Activated T-helper 1 cell treated with anti-CD3 and anti-CD28 coated beads, Interleukin-12 subunit alpha, Interleukin-12 subunit beta, Interleukin-2, Interleukin-4 antibody, amounts not matched to agents 30 ng/mL and 10 ng/mL and 1 ng/mL, durations not matched to agents 14 hours and 24 hours and 36 hours (primary cell): ENCODE measurements around the gene SLC25A17. TPM values are rescaled to one million over a fixed set of nuclear protein-coding genes. Genes with fewer than 3 reads are reported as not detected.
"Not testable (repeated sequence)": the region's sequence is repeated elsewhere in the genome, so short reads cannot be mapped to it uniquely, and the experiment has no call there.

Experiments
- DNase-seq: peaks from one replicate; pipeline ENCODE4 v3.0.0; 2021; ENCODE audit warnings: low spot score
- H3K27ac Mint-ChIP-seq: one replicate; pipeline ENCODE4 v1.8.0; 2021; ENCODE audit warnings: mild to moderate bottlenecking, mixed read lengths
- H3K27me3 Mint-ChIP-seq: one replicate; pipeline ENCODE4 v1.8.0; 2022; ENCODE audit warnings: mild to moderate bottlenecking, moderate library complexity, mixed read lengths; ENCODE audit not compliant: insufficient read depth
- H3K36me3 Mint-ChIP-seq: one replicate; pipeline ENCODE4 v1.8.0; 2021; ENCODE audit warnings: low read depth, mixed read lengths
- H3K4me1 Mint-ChIP-seq: one replicate; pipeline ENCODE4 v1.8.0; 2021; ENCODE audit warnings: low read depth, mixed read lengths
- H3K4me3 Mint-ChIP-seq: one replicate; pipeline ENCODE4 v1.8.0; 2021; ENCODE audit warnings: mild to moderate bottlenecking, moderate library complexity, mixed read lengths
- H3K9me3 Mint-ChIP-seq: one replicate; pipeline ENCODE4 v1.8.0; 2021; ENCODE audit warnings: mixed read lengths
- intact Hi-C: fragments of 100-400 bp; cut with micrococcal nuclease; formaldehyde crosslinking; loops from one replicate; pipeline ENCODE4 v1.15.1; 2024
- total RNA-seq: library from RNA; stranded (reverse); gene quantifications from 2 replicates; pipeline ENCODE4 v1.2.3, GENCODE V29; 2022

Gene SLC25A17
- total RNA-seq, 1 donor from 2014 or later = 34.0 TPM

DNA sequence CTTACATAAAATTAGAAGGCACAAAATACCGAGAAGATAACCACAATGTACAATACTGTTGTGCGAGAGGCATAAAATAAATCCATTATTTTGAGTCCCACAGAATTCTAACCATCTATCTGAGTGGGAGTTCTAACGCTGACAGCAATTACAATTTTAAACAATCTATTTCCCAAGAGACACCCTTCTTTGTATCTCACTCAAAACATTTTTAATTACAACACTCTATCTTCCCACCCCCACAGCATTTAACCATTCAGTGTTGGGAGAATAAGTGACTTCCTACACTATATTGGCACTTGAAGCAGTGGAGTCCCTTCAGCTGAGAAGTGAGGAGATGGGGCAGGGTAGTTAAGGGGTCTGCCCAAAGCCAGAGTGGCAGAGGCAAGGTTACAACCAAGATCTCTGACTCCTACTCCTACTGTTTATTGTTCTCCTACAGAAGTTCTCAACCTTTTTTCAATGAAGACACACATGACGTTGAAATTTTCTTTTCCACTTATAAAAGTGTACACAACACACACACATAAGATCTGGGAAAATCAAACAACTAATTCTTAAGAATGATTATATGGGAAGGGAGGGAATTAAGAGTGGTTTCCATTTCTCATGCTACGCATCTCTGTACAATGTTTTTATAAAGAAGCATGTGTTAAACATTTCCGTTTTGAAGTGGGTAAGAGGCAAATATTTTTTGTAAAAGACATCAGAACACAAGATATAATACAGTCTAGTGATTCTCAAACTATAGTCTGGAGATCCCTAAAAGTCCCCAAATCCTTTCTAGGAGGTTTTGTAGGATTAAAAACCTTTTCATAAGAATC lies 10.9 kb downstream of the SLC25A17 start:
- Mint-ChIP-seq H3K27me3 (no peaks in the 10 kb centered on the region), H3K36me3 (peaks cover 8% of the 10 kb centered on the region), H3K27ac (peak overlapping the region; percentile 9), H3K4me3 (no peak overlapping the region), H3K4me1 (peaks cover 11% of the 10 kb centered on the region), H3K9me3 (no peaks in the 10 kb centered on the region)
- no peak for DNase-seq
- intact Hi-C loops = no loop called here

GRCh38 chr22:40806711-40807110 lies 12.4 kb downstream of the SLC25A17 start:
- H3K27me3 Mint-ChIP-seq = no peaks in the 10 kb centered on the region
- no peak for DNase-seq
- intact Hi-C loops = no loop called here
- H3K4me3 Mint-ChIP-seq = no peak overlapping the region
- H3K9me3 Mint-ChIP-seq = no peaks in the 10 kb centered on the region
- peaks cover 4% of the 10 kb centered on the region for H3K36me3 Mint-ChIP-seq
- peaks cover 11% of the 10 kb centered on the region for H3K4me1 Mint-ChIP-seq
- no peak overlapping the region for H3K27ac Mint-ChIP-seq

DNA sequence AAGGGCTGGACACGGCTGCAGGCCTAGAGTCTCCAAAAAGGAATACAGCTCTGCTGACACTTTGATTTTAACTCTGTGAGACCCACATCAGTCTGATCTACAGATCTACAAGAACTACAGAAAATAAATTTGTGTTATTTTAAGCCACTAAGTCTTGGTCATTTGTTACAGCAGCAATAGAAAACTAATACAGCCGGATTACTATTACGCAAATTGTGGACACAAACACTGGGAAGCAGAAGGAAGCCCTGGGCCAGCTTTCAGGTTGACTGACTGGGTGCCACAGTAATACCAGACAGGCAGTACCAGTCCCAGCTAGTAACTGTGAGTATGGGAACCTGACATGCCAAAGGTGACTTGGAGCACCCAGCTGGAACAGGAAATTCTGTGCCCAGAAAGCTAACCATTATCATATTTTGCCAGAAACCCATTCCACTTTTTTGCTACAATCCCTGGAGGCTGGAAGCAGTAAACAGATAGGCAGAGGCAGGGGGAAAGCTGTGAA lies 13.4 kb downstream of the SLC25A17 start:
- intact Hi-C loops = no loop called here
- H3K36me3 Mint-ChIP-seq = peaks cover 4% of the 10 kb centered on the region
- H3K27me3 Mint-ChIP-seq = no peaks in the 10 kb centered on the region
- H3K4me1 Mint-ChIP-seq = peaks cover 11% of the 10 kb centered on the region
- H3K4me3 Mint-ChIP-seq = no peak overlapping the region
- H3K27ac Mint-ChIP-seq = no peak overlapping the region
- DNase-seq = no peak
- no peaks in the 10 kb centered on the region for H3K9me3 Mint-ChIP-seq

DNA sequence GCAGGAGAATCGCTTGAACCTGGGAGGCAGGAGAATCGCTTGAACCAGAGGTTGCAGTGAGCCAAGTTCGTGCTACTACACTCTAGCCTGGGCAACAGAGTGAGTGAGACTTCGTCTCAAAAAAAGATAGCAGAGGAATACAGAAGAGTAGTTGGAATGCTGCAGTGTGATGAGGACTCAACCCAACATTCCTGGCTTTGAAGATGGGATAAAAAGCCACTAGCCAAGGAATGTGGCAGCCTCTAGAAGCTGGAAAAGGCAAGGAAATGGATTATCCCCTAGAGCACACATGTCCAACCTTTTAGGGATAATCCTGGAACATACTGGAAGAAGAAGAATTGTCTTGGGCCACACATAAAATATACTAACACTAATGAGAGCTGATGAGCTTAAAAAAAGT lies 13.9 kb downstream of the SLC25A17 start:
- no peak overlapping the region for H3K4me3 Mint-ChIP-seq
- intact Hi-C loops = no loop called here
- no peak overlapping the region for H3K27ac Mint-ChIP-seq
- no peaks in the 10 kb centered on the region for H3K9me3 Mint-ChIP-seq
- peaks cover 11% of the 10 kb centered on the region for H3K4me1 Mint-ChIP-seq
- no peaks in the 10 kb centered on the region for H3K27me3 Mint-ChIP-seq
- DNase-seq = no peak
- H3K36me3 Mint-ChIP-seq = peaks cover 4% of the 10 kb centered on the region

GRCh38 chr22:40803321-40803720 lies 15.8 kb downstream of the SLC25A17 start:
- Mint-ChIP-seq H3K9me3 (no peaks in the 10 kb centered on the region), H3K36me3 (peaks cover 4% of the 10 kb centered on the region), H3K27me3 (no peaks in the 10 kb centered on the region), H3K4me1 (peaks cover 8% of the 10 kb centered on the region), H3K4me3 (no peak overlapping the region), H3K27ac (no peak overlapping the region)
- intact Hi-C loops = no loop called here
- DNase-seq = no peak

- DNase-seq = no peak
- Mint-ChIP-seq H3K9me3 (no peaks in the 10 kb centered on the region), H3K36me3 (peaks cover 6% of the 10 kb centered on the region), H3K4me1 (peaks cover 4% of the 10 kb centered on the region), H3K27ac (no peak overlapping the region), H3K27me3 (no peaks in the 10 kb centered on the region), H3K4me3 (no peak overlapping the region)
- intact Hi-C loops = no loop called here
Measured at GRCh38 chr22:40799008-40799407, 20.1 kb downstream of the SLC25A17 start.

DNA sequence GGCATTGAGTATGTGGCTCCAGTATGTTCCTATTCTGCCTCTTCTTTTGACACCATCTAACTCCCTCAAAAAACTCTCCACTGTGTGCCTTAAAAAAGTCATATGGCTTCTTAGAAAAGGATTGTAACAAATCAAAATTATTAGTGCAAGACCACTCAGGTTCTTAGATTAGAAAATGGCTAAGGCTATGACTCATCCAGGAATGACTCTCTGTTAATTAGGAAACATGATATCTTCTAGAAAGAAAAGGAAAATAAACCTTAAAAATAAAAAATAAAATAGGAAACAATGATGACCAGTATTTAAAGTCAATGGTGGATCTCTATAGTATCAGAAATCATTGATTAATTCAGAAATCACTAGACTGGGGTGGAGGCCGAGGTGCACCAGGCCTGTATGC lies 21.7 kb downstream of the SLC25A17 start:
- Mint-ChIP-seq H3K9me3 (no peaks in the 10 kb centered on the region), H3K27me3 (no peaks in the 10 kb centered on the region), H3K4me1 (peaks cover 4% of the 10 kb centered on the region), H3K4me3 (no peak overlapping the region), H3K27ac (no peak overlapping the region), H3K36me3 (peaks cover 17% of the 10 kb centered on the region)
- intact Hi-C loops = no loop called here
- DNase-seq = no peak

DNA sequence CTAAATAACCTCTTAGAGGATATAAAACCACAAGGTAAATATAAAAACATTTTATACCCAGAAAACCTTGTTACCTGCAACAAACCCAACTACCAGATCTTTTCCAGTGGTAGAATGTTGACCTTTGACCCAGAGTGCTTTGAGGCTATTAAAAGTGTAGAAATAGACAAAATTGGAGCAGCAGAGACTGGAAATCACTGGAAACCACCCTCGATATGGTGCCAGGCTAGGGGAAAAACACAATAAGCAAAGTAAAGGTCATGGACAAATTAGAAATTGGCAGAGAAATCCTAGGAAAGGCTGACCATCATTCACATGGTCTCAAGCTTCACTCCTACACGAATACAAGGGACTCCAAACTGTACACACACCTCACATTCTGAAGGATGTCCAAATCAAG lies 26.7 kb downstream of the SLC25A17 start:
- intact Hi-C loops = no loop called here
- no peaks in the 10 kb centered on the region for H3K9me3 Mint-ChIP-seq
- peaks cover 29% of the 10 kb centered on the region for H3K36me3 Mint-ChIP-seq
- no peaks in the 10 kb centered on the region for H3K27me3 Mint-ChIP-seq
- H3K4me1 Mint-ChIP-seq = peaks cover 5% of the 10 kb centered on the region
- DNase-seq = no peak
- no peak overlapping the region for H3K27ac Mint-ChIP-seq
- no peak overlapping the region for H3K4me3 Mint-ChIP-seq

DNA sequence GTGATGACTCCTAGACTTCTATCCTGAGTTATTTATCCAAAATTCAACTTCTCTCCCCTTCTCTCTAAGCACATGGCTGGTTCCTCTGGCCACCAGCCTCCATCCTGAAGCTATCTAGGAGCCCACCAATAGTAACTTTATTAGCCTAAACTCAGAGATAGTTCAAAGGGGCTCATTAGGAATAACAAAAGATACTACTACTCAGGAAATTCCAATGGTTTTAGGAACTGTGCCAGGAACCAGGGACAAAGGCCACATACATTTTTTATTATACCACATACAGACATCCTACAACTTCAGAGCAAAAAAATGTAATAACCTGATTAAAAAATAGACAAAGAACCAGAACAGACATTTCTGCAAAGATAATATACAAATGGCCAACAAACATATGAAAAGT lies 27.9 kb downstream of the SLC25A17 start:
- peaks cover 33% of the 10 kb centered on the region for H3K36me3 Mint-ChIP-seq
- no peak for DNase-seq
- no peak overlapping the region for H3K27ac Mint-ChIP-seq
- H3K9me3 Mint-ChIP-seq = no peaks in the 10 kb centered on the region
- H3K4me1 Mint-ChIP-seq = peaks cover 5% of the 10 kb centered on the region
- H3K4me3 Mint-ChIP-seq = no peak overlapping the region
- intact Hi-C loops = no loop called here
- H3K27me3 Mint-ChIP-seq = no peaks in the 10 kb centered on the region

DNA sequence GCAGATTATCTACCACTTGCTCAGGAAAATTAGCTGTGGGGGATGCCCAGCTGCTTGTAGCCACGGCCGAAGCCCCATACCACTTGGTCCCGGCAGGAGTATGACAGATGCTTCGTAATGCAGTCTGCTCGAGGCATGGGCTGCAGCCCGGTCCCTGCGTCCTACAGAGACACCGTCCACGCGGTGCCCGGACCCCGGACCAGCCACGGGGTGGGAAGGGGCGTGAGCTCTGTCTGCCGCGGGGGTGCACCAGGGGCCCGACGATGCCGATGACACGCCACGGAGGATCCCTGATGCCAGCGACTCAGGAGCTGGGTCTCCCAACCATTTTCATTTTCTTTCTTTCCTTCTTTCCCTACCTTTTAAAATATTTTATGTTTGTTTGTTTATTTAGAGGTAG lies 30.0 kb downstream of the SLC25A17 start:
- H3K27ac Mint-ChIP-seq = no peak overlapping the region
- H3K36me3 Mint-ChIP-seq = peaks cover 36% of the 10 kb centered on the region
- peaks cover 5% of the 10 kb centered on the region for H3K4me1 Mint-ChIP-seq
- DNase-seq = no peak
- no peak overlapping the region for H3K4me3 Mint-ChIP-seq
- intact Hi-C loops = no loop called here
- no peaks in the 10 kb centered on the region for H3K9me3 Mint-ChIP-seq
- no peaks in the 10 kb centered on the region for H3K27me3 Mint-ChIP-seq

- Mint-ChIP-seq H3K27me3 (no peaks in the 10 kb centered on the region), H3K4me1 (no peaks in the 10 kb centered on the region), H3K27ac (no peak overlapping the region), H3K36me3 (peaks cover 19% of the 10 kb centered on the region), H3K9me3 (no peaks in the 10 kb centered on the region), H3K4me3 (no peak overlapping the region)
- no peak for DNase-seq
- intact Hi-C loops = no loop called here
Measured at GRCh38 chr22:40782521-40782920, 36.6 kb downstream of the SLC25A17 start.

DNA sequence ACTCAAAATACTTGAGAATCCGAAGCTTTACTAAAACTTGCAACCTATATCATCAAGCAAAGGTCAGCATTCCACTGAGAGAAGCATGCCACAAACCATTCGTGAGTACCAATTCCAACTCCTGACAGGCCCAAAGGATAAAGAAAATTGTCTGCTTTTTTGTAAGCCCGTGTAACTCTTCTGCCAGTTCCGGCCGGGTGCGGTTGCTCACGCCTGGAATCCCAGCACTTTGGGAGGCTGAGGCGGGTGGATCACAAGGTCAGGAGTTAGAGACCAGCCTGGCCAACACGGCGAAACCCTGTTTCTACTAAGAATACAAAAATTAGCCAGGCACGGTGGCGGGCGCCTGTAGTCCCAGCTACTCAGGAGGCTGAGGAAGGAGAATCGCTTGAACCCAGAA lies 37.4 kb downstream of the SLC25A17 start:
- H3K27ac Mint-ChIP-seq, H3K27me3 Mint-ChIP-seq: not testable (repeated sequence)

DNA sequence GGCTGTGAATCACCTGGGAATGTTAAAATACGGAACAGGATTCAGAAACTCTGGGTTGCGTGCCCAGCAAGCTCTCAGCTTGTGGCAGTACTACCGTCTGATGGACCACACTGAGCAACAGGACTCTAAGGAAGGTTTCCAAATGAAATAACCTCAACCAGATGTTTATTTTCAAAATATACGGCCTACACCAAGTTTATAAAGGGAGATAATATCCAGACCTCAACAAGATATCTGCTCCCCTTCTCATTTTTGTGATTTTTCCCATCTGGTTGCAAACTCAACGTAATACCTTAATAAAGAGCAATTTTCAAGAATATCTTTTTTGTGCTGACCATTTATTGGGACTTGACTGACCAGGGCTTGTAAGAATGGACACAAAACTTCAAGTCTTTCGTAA lies 49.4 kb downstream of the SLC25A17 start:
- H3K27ac Mint-ChIP-seq = no peak overlapping the region
- peaks cover 10% of the 10 kb centered on the region for H3K4me1 Mint-ChIP-seq
- H3K4me3 Mint-ChIP-seq = no peak overlapping the region
- H3K9me3 Mint-ChIP-seq = no peaks in the 10 kb centered on the region
- no peaks in the 10 kb centered on the region for H3K27me3 Mint-ChIP-seq
- no peak for DNase-seq
- intact Hi-C loops = no loop called here
- H3K36me3 Mint-ChIP-seq = peaks cover 21% of the 10 kb centered on the region

More for the DNA sequence above, 37.4 kb downstream of the SLC25A17 start:
- DNase-seq, H3K4me1 Mint-ChIP-seq, H3K9me3 Mint-ChIP-seq, intact Hi-C loops, H3K4me3 Mint-ChIP-seq: not testable (repeated sequence)
- H3K36me3 Mint-ChIP-seq = peaks cover 23% of the 10 kb centered on the region
